Stimulated activated effector memory CD8-positive, alpha-beta T cell treated with anti-CD3 and anti-CD28 coated beads, Interleukin-12 subunit alpha, Interleukin-12 subunit beta, amount 100 ng/mL, for 72 hours (primary cell): Measurements from ENCODE around the gene KLHDC9.
"Not testable (repeated sequence)": the region's sequence is repeated elsewhere in the genome, so short reads cannot be mapped to it uniquely, and the experiment has no call there.

Experiments used
- ATAC-seq: fragments of 150-1000 bp; cut with Tn5 transposase; 2 replicates; pipeline ENCODE4 v1.10.0; 2021
- DNase-seq, 2 donors: peaks; one replicate each; pipeline ENCODE4 v3.0.0; 2021 to 2022; ENCODE audit warnings: low spot score in 2 of 2
- H3K27ac Mint-ChIP-seq: one replicate; pipeline ENCODE4 v1.8.0; 2022; ENCODE audit warnings: mild to moderate bottlenecking, mixed read lengths
- H3K36me3 Mint-ChIP-seq: one replicate; pipeline ENCODE4 v1.8.0; 2022; ENCODE audit warnings: mild to moderate bottlenecking, mixed read lengths
- H3K4me1 Mint-ChIP-seq: one replicate; pipeline ENCODE4 v1.8.0; 2022; ENCODE audit warnings: mixed read lengths
- H3K4me3 Mint-ChIP-seq: one replicate; pipeline ENCODE4 v1.8.0; 2022; ENCODE audit warnings: mild to moderate bottlenecking, mixed read lengths
- H3K9me3 Mint-ChIP-seq: one replicate; pipeline ENCODE4 v1.8.0; 2022; ENCODE audit warnings: mixed read lengths

The KLHDC9 gene

GRCh38 chr1:161098210-161099068, at the start of gene KLHDC9:
Gene KLHDC9 (plus strand): TSS chr1:161098361. CDS start chr1:161098536, 175 bp downstream.
- ATAC-seq (peak; percentile 79), DNase-seq (peak; percentile 37 to 90)
- no peaks in the 10 kb centered on the region for H3K9me3 Mint-ChIP-seq
- H3K27ac Mint-ChIP-seq: peak within 1 kb of the TSS; percentile 84
- H3K36me3 Mint-ChIP-seq: peaks cover 68% of the 10 kb centered on the region
- H3K4me1 Mint-ChIP-seq: peaks cover 51% of the 10 kb centered on the region
- H3K4me3 Mint-ChIP-seq: peak within 1 kb of the TSS; percentile 78

GRCh38 chr1:161048949-161049722, 49.0 kb upstream of the KLHDC9 start:
- DNase-seq (no peak), ATAC-seq (no peak)
- H3K36me3 Mint-ChIP-seq: peaks cover 100% of the 10 kb centered on the region
- H3K4me1 Mint-ChIP-seq: peaks cover 59% of the 10 kb centered on the region
- no peak overlapping the region for H3K4me3 Mint-ChIP-seq
- H3K27ac Mint-ChIP-seq: peak overlapping the region; percentile 99
- no peaks in the 10 kb centered on the region for H3K9me3 Mint-ChIP-seq

GRCh38 chr1:161051219-161051618, 46.9 kb upstream of the KLHDC9 start:
- H3K27ac Mint-ChIP-seq: peak overlapping the region; percentile 77
- peaks cover 100% of the 10 kb centered on the region for H3K36me3 Mint-ChIP-seq
- H3K4me3 Mint-ChIP-seq: no peak overlapping the region
- no peaks in the 10 kb centered on the region for H3K9me3 Mint-ChIP-seq
- DNase-seq: no peak
- H3K4me1 Mint-ChIP-seq: peaks cover 49% of the 10 kb centered on the region
- no peak for ATAC-seq

- peaks cover 48% of the 10 kb centered on the region for H3K4me1 Mint-ChIP-seq
These were observed 45.3 kb upstream of the KLHDC9 start for GRCh38 chr1:161052899-161053298.

GRCh38 chr1:161054232-161054631, 43.9 kb upstream of the KLHDC9 start:
- Mint-ChIP-seq H3K4me3 (no peak overlapping the region), H3K9me3 (no peaks in the 10 kb centered on the region), H3K4me1 (peaks cover 39% of the 10 kb centered on the region), H3K27ac (peak overlapping the region; percentile 50), H3K36me3 (peaks cover 100% of the 10 kb centered on the region)
- ATAC-seq (no peak), DNase-seq (no peak)

More at GRCh38 chr1:161052899-161053298, 45.3 kb upstream of the KLHDC9 start:
- DNase-seq: no peak
- peak overlapping the region; percentile 77 for H3K27ac Mint-ChIP-seq
- peaks cover 100% of the 10 kb centered on the region for H3K36me3 Mint-ChIP-seq
- H3K9me3 Mint-ChIP-seq: no peaks in the 10 kb centered on the region
- ATAC-seq: no peak
- H3K4me3 Mint-ChIP-seq: no peak overlapping the region

- DNase-seq (no peak), ATAC-seq (no peak)
- Mint-ChIP-seq H3K4me1 (peaks cover 41% of the 10 kb centered on the region), H3K4me3 (no peak overlapping the region), H3K9me3 (no peaks in the 10 kb centered on the region), H3K36me3 (peaks cover 100% of the 10 kb centered on the region), H3K27ac (no peak overlapping the region)
These were observed 43.4 kb upstream of the KLHDC9 start for GRCh38 chr1:161054805-161055204.

- ATAC-seq: no peak
- H3K27ac Mint-ChIP-seq: peak overlapping the region; percentile 83
These were observed 38.9 kb upstream of the KLHDC9 start for GRCh38 chr1:161059293-161059692.

GRCh38 chr1:161061419-161061818, 36.7 kb upstream of the KLHDC9 start:
- peak overlapping the region; percentile 83 for H3K27ac Mint-ChIP-seq
- H3K36me3 Mint-ChIP-seq: peaks cover 100% of the 10 kb centered on the region
- no peak for ATAC-seq
- no peaks in the 10 kb centered on the region for H3K9me3 Mint-ChIP-seq
- no peak for DNase-seq
- no peak overlapping the region for H3K4me3 Mint-ChIP-seq
- peaks cover 68% of the 10 kb centered on the region for H3K4me1 Mint-ChIP-seq

More at GRCh38 chr1:161059293-161059692, 38.9 kb upstream of the KLHDC9 start:
- DNase-seq: no peak
- Mint-ChIP-seq H3K36me3 (peaks cover 100% of the 10 kb centered on the region), H3K4me1 (peaks cover 62% of the 10 kb centered on the region), H3K4me3 (no peak overlapping the region), H3K9me3 (no peaks in the 10 kb centered on the region)

GRCh38 chr1:161063936-161064335, 34.2 kb upstream of the KLHDC9 start:
- peak overlapping the region; percentile 95 for H3K27ac Mint-ChIP-seq
- not testable (repeated sequence) for DNase-seq, H3K9me3 Mint-ChIP-seq, ATAC-seq
- peaks cover 100% of the 10 kb centered on the region for H3K36me3 Mint-ChIP-seq
- peaks cover 82% of the 10 kb centered on the region for H3K4me1 Mint-ChIP-seq
- H3K4me3 Mint-ChIP-seq: peak overlapping the region; percentile 82

GRCh38 chr1:161065681-161066080, 32.5 kb upstream of the KLHDC9 start:
- not testable (repeated sequence) for DNase-seq, ATAC-seq, H3K9me3 Mint-ChIP-seq
- Mint-ChIP-seq H3K4me1 (peaks cover 81% of the 10 kb centered on the region), H3K4me3 (peak overlapping the region; percentile 82), H3K27ac (peak overlapping the region; percentile 95), H3K36me3 (peaks cover 96% of the 10 kb centered on the region)

GRCh38 chr1:161066694-161067093, 31.5 kb upstream of the KLHDC9 start:
- no peaks in the 10 kb centered on the region for H3K9me3 Mint-ChIP-seq
- peaks cover 86% of the 10 kb centered on the region for H3K36me3 Mint-ChIP-seq
- peaks cover 87% of the 10 kb centered on the region for H3K4me1 Mint-ChIP-seq
- no peak for DNase-seq
- peak; percentile 57 for ATAC-seq
- peak overlapping the region; percentile 82 for H3K4me3 Mint-ChIP-seq
- peak overlapping the region; percentile 95 for H3K27ac Mint-ChIP-seq

GRCh38 chr1:161068306-161069234, 29.6 kb upstream of the KLHDC9 start:
- peak; percentile 58 to 91 for DNase-seq
- peak overlapping the region; percentile 95 for H3K27ac Mint-ChIP-seq
- peaks cover 81% of the 10 kb centered on the region for H3K4me1 Mint-ChIP-seq
- peaks cover 67% of the 10 kb centered on the region for H3K36me3 Mint-ChIP-seq
- ATAC-seq: peak; percentile 76
- H3K4me3 Mint-ChIP-seq: peak overlapping the region; percentile 82
- H3K9me3 Mint-ChIP-seq: no peaks in the 10 kb centered on the region

GRCh38 chr1:161069241-161069640, 28.9 kb upstream of the KLHDC9 start:
- H3K4me3 Mint-ChIP-seq: peak overlapping the region; percentile 82
- H3K27ac Mint-ChIP-seq: peak overlapping the region; percentile 95
- ATAC-seq (no peak), DNase-seq (no peak)
- H3K36me3 Mint-ChIP-seq: peaks cover 60% of the 10 kb centered on the region
- H3K4me1 Mint-ChIP-seq: peaks cover 79% of the 10 kb centered on the region
- H3K9me3 Mint-ChIP-seq: no peaks in the 10 kb centered on the region

GRCh38 chr1:161069731-161070270, 28.4 kb upstream of the KLHDC9 start, which contains the start of gene ARHGAP30:
Gene ARHGAP30 (minus strand): TSS chr1:161069891. CDS start chr1:161069624, 267 bp downstream.
- Mint-ChIP-seq H3K27ac (peak within 1 kb of the TSS; percentile 95), H3K4me1 (peaks cover 77% of the 10 kb centered on the region), H3K36me3 (peaks cover 55% of the 10 kb centered on the region), H3K4me3 (peak within 1 kb of the TSS; percentile 82), H3K9me3 (no peaks in the 10 kb centered on the region)
- peak; percentile 88 for ATAC-seq
- peak; percentile 60 to 91 for DNase-seq
